ENCODE results near the gene APOE.
"Not testable (repeated sequence)": the region's sequence is repeated elsewhere in the genome, so short reads cannot be mapped to it uniquely, and the experiment has no call there.

- not testable (repeated sequence) for TF ChIP-seq ARNT (IDR thresholded peaks at IDR 0.05); FOXK2 (IDR thresholded peaks at IDR 0.05); HDGF (IDR thresholded peaks at IDR 0.05; ENCODE audit: borderline replicate concordance); ZNF384 (IDR thresholded peaks at IDR 0.05); SUZ12 (IDR thresholded peaks at IDR 0.05); SP1 (IDR thresholded peaks at IDR 0.05); NFRKB (IDR thresholded peaks at IDR 0.05)
Observed at GRCh38 chr19:44888335-44888734, 17.3 kb upstream of the APOE start.
